ENCODE data around the gene PIK3R2.
"Not testable (repeated sequence)": the region's sequence is repeated elsewhere in the genome, so short reads cannot be mapped to it uniquely, and the experiment has no call there.

PIK3R2 gene

GRCh38 chr19:18156268-18156667 is 3.3 kb downstream of the PIK3R2 start:
- FAIRE-seq = no peak

- FAIRE-seq = no peak
Measured at GRCh38 chr19:18156841-18157464, 4.0 kb downstream of the PIK3R2 start.

GRCh38 chr19:18157465-18158063 is 4.6 kb downstream of the PIK3R2 start:
- FAIRE-seq = no peak

- no peak for FAIRE-seq
Measured at GRCh38 chr19:18158467-18158866, 5.5 kb downstream of the PIK3R2 start.

- FAIRE-seq = not testable (repeated sequence)
Measured at GRCh38 chr19:18159059-18159616, 6.2 kb downstream of the PIK3R2 start.

- no peak for FAIRE-seq
Measured at GRCh38 chr19:18159810-18160209, 6.8 kb downstream of the PIK3R2 start.

GRCh38 chr19:18160493-18160970 is 7.6 kb downstream of the PIK3R2 start:
- no peak for FAIRE-seq

GRCh38 chr19:18160971-18161635 is 8.1 kb downstream of the PIK3R2 start:
- no peak for FAIRE-seq

- no peak for FAIRE-seq
Measured at GRCh38 chr19:18161636-18162002, 8.7 kb downstream of the PIK3R2 start.

- no peak for FAIRE-seq
Measured at GRCh38 chr19:18164072-18164471, 11.1 kb downstream of the PIK3R2 start.

- no peak for FAIRE-seq
Measured at GRCh38 chr19:18165794-18166544, 13.0 kb downstream of the PIK3R2 start.

GRCh38 chr19:18167011-18167410 is 14.0 kb downstream of the PIK3R2 start:
- FAIRE-seq = no peak

- no peak for FAIRE-seq
Measured at GRCh38 chr19:18167975-18168645, 15.1 kb downstream of the PIK3R2 start.

- no peak for FAIRE-seq
Measured at GRCh38 chr19:18168673-18169381, 15.9 kb downstream of the PIK3R2 start.

- FAIRE-seq = no peak
Measured at GRCh38 chr19:18170714-18171255, 17.8 kb downstream of the PIK3R2 start.

GRCh38 chr19:18171605-18172327 is 18.8 kb downstream of the PIK3R2 start:
- FAIRE-seq = no peak

- no peak for FAIRE-seq
Measured at GRCh38 chr19:18172331-18173053, 19.5 kb downstream of the PIK3R2 start.

GRCh38 chr19:18173054-18173571 is 20.1 kb downstream of the PIK3R2 start:
- no peak for FAIRE-seq

GRCh38 chr19:18173572-18174288 is 20.8 kb downstream of the PIK3R2 start, which contains the start of gene IFI30:
IFI30 (plus strand) TSS chr19:18173813; CDS start chr19:18173842, 29 bp downstream.
- FAIRE-seq = no peak

All from TTC549 (cell line).